LNCAP (cell line): ENCODE results near the gene BEX1.

ENCODE experiments used
- TF ChIP-seq, protein P1 (sequence below): fragments of 450-650 bp; IDR thresholded peaks from 2 replicates; pipeline ENCODE4 v1.5.1; 2017; ENCODE audit warnings: mild to moderate bottlenecking

The BEX1 gene

GRCh38 chrX:103017542-103017941 lies 46.4 kb downstream of the BEX1 start:
- TF ChIP-seq, protein P1, sequence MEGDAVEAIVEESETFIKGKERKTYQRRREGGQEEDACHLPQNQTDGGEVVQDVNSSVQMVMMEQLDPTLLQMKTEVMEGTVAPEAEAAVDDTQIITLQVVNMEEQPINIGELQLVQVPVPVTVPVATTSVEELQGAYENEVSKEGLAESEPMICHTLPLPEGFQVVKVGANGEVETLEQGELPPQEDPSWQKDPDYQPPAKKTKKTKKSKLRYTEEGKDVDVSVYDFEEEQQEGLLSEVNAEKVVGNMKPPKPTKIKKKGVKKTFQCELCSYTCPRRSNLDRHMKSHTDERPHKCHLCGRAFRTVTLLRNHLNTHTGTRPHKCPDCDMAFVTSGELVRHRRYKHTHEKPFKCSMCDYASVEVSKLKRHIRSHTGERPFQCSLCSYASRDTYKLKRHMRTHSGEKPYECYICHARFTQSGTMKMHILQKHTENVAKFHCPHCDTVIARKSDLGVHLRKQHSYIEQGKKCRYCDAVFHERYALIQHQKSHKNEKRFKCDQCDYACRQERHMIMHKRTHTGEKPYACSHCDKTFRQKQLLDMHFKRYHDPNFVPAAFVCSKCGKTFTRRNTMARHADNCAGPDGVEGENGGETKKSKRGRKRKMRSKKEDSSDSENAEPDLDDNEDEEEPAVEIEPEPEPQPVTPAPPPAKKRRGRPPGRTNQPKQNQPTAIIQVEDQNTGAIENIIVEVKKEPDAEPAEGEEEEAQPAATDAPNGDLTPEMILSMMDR, result no peak

- TF ChIP-seq, protein P1, result no peak
Measured at GRCh38 chrX:103012945-103013344, 51.0 kb downstream of the BEX1 start.
